GM12864 (cell line): Measurements from ENCODE around the gene SLC47A2.

Experiments used
- DNase-seq: peaks from one replicate; pipeline ENCODE4 v3.0.0-alpha.2; 2011; ENCODE audit warnings: low read depth
- H3K4me3 ChIP-seq: 2 replicates; pipeline ENCODE4 v1.5.1; 2011; ENCODE audit warnings: mild to moderate bottlenecking, low read depth, low read length, control low read depth
- TF ChIP-seq, protein P1 (sequence below): IDR thresholded peaks from 2 replicates; pipeline ENCODE4 v1.5.1; 2011; ENCODE audit warnings: low read depth, mild to moderate bottlenecking, moderate library complexity, low read length, control low read depth, inconsistent platforms; ENCODE audit errors: missing control alignments

SLC47A2 gene

GRCh38 chr17:19652595-19652994 lies 63.8 kb downstream of the SLC47A2 start:
- H3K4me3 ChIP-seq = no peak overlapping the region
- TF ChIP-seq, protein P1, sequence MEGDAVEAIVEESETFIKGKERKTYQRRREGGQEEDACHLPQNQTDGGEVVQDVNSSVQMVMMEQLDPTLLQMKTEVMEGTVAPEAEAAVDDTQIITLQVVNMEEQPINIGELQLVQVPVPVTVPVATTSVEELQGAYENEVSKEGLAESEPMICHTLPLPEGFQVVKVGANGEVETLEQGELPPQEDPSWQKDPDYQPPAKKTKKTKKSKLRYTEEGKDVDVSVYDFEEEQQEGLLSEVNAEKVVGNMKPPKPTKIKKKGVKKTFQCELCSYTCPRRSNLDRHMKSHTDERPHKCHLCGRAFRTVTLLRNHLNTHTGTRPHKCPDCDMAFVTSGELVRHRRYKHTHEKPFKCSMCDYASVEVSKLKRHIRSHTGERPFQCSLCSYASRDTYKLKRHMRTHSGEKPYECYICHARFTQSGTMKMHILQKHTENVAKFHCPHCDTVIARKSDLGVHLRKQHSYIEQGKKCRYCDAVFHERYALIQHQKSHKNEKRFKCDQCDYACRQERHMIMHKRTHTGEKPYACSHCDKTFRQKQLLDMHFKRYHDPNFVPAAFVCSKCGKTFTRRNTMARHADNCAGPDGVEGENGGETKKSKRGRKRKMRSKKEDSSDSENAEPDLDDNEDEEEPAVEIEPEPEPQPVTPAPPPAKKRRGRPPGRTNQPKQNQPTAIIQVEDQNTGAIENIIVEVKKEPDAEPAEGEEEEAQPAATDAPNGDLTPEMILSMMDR = no peak
- no peak for DNase-seq

GRCh38 chr17:19651451-19652238 lies 64.7 kb downstream of the SLC47A2 start:
- TF ChIP-seq, protein P1 = no peak
- no peak overlapping the region for H3K4me3 ChIP-seq
- DNase-seq = no peak

DNA sequence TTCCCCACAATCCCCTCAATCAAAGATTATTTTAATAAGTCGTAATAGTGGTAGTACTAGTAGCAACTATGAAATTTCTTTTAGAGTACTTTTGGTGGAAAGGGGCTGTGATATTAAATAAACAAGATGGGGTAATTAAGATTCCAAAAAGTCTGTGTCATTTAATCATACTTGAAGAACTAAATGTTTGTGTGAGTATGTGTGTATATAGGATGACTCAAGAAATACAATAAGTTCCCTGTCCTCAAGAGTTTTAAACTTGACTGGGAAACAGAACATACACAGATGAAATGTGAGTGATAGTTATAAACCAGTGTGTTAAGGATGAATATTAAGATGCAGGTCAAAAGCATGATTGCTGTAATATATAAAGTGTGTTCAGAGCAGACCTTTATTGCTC lies 65.6 kb downstream of the SLC47A2 start:
- no peak overlapping the region for H3K4me3 ChIP-seq
- TF ChIP-seq, protein P1 = no peak
- DNase-seq = no peak

- H3K4me3 ChIP-seq = peak overlapping the region; percentile 83
- no peak for DNase-seq
- TF ChIP-seq, protein P1 = no peak
Measured at GRCh38 chr17:19649274-19649541, 67.2 kb downstream of the SLC47A2 start.

- DNase-seq = peak; percentile 86
- TF ChIP-seq, protein P1 = peak; percentile 1
- peak within 1 kb of the TSS; percentile 83 for H3K4me3 ChIP-seq
Measured at GRCh38 chr17:19648475-19649273, 67.7 kb downstream of the SLC47A2 start, which contains the start of gene ALDH3A2. Gene ALDH3A2 (plus strand): TSS chr17:19648751. CDS start chr17:19648972, 221 bp downstream.

GRCh38 chr17:19647697-19648474 lies 68.5 kb downstream of the SLC47A2 start:
- H3K4me3 ChIP-seq = peak overlapping the region; percentile 83
- DNase-seq = no peak
- TF ChIP-seq, protein P1 = no peak
